Stimulated activated CD8-positive, alpha-beta memory T cell treated with anti-CD3 and anti-CD28 coated beads, Interleukin-4, amount 100 ng/mL, for 4 hours (primary cell): Measurements from ENCODE around the gene PIP.
"Not testable (repeated sequence)": the region's sequence is repeated elsewhere in the genome, so short reads cannot be mapped to it uniquely, and the experiment has no call there.

ENCODE experiments used
- DNase-seq, 2 donors: peaks; one replicate each; pipeline ENCODE4 v3.0.0-alpha.2; 2020; ENCODE audit warnings: low read depth in 2 of 2, low spot score in 1 of 2

PIP gene

GRCh38 chr7:143177374-143178119 is 45.7 kb downstream of the PIP start:
- no peak for DNase-seq

DNA sequence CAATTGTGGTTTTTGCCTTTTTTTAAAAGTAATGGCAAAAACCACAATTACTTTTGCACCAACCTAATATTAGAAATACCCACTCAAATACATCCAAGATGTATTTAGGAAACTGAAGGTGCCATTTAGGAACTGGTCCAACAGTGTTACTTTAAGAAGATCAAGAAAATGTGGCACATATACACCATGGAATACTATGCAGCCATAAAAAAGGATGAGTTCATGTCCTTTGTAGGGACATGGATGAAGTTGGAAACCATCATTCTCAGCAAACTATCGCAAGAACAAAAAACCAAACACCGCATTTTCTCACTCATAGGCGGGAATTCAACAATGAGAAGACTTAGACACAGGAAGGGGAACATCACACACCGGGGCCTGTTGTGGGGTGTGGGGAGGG is 48.9 kb downstream of the PIP start:
- DNase-seq = not testable (repeated sequence)

DNA sequence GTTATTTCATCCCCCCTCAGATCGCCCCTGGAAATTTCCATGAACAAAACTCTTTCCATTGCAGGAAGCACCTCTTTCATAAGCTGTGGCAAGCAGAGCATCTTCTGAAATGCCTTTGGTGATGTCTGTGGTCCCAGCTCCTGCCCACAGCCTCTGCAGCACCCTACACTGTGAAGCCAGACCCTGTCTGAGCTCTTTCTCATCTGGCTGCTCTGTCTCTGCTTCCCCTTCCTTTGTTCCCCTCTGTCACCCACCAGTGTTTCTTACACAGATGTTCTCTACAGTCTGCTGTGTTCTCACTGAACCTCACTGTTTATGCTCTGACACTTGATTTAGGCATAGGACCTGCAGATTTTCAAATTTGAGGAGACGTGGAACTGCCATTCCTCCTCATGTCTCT is 49.5 kb downstream of the PIP start:
- no peak for DNase-seq

DNA sequence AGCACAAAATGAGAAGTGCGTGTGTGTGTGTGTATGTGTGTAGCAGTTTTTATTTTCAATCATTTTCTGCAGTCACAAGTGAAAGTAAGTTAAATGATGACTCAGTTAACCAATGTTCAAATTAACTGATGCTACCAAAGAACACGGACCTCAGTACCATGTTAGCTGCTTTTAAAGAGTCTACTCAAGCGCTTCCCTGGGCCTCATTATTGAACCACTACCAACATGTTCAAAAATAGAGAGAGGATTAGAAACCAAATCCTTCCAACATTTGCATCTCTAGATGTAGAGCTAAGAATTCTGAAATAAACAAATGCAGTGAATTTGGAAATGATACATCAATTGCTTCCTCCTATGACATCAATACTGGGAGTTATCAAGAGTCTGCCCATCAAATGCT is 51.1 kb downstream of the PIP start, which contains the start of gene TAS2R39:
TSS of gene TAS2R39 (plus strand) at position 396 of the 400 bp plus-strand sequence. CDS start at position 396, 0 bp downstream.
- DNase-seq = no peak

GRCh38 chr7:143185551-143185950 is 53.7 kb downstream of the PIP start:
- no peak for DNase-seq

GRCh38 chr7:143188994-143189393 is 57.1 kb downstream of the PIP start:
- no peak for DNase-seq
